Limb (tissue), 2 donors: ENCODE measurements around the gene ASXL3.

Experiments used
- DNase-seq, 2 donors: peaks; one replicate each; pipeline ENCODE4 v3.0.0-alpha.2; 2016; ENCODE audit errors: extremely low spot score in 2 of 2

The ASXL3 gene

GRCh38 chr18:33656889-33657448 lies 79.0 kb downstream of the ASXL3 start:
- no peak for DNase-seq

DNA sequence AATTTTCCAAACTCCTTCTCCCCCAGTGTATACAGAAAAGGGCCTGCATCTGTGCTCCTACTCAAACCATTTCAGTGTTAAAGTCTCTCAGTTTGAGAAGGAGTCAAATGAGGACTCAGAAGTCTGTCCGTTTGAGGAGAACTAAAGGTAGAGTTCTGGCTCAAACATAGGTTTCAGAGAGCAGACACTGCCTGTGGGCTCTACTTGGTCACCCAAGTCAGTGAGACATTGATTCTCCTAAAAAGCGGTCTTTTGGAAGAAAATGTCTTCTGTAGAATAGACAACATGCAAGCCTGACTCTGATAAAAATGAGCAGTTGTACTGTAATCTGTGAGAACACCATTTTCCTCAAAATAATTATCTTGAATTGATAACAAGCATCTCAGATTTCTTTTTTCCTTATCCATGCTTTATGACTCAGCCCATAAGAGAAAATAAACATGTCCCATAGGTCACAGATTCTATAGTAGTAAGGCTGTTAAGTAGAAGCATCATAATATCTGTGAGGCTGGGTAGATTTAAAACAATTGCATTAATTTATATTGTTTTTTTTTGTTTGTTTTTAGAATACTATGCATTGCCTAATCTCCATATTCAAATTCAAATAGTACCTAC lies 82.8 kb downstream of the ASXL3 start:
- no peak for DNase-seq

GRCh38 chr18:33664241-33664874 lies 86.3 kb downstream of the ASXL3 start:
- DNase-seq = no peak

GRCh38 chr18:33665187-33665586 lies 87.2 kb downstream of the ASXL3 start:
- no peak for DNase-seq

- no peak for DNase-seq
Measured at GRCh38 chr18:33665641-33666040, 87.6 kb downstream of the ASXL3 start.

- no peak for DNase-seq
Measured at GRCh38 chr18:33666915-33667314, 88.9 kb downstream of the ASXL3 start.

DNA sequence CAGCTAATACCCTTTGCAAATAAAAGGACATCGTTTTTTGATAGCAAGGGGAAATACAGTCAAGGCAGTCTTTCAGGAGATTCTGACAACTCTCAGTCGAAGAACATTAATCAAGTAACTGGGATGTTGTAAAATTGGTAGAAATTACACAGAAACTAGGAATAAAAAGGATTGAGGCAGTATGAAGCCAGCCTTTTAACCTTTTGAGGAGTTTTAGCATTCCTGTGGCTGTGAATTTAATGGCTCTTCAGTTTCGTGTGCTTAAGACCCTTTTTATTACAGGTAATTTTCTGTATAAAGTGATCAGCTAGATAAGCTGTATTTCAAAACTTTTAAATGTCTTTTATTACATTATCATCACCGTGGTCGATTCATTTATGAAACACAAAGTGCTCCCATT lies 91.6 kb downstream of the ASXL3 start:
- DNase-seq = no peak

- DNase-seq = no peak
Measured at GRCh38 chr18:33670029-33670428, 92.0 kb downstream of the ASXL3 start.

- DNase-seq = no peak
Measured at GRCh38 chr18:33673689-33674088, 95.7 kb downstream of the ASXL3 start.

- DNase-seq = no peak
Measured at GRCh38 chr18:33676593-33676992, 98.6 kb downstream of the ASXL3 start.

DNA sequence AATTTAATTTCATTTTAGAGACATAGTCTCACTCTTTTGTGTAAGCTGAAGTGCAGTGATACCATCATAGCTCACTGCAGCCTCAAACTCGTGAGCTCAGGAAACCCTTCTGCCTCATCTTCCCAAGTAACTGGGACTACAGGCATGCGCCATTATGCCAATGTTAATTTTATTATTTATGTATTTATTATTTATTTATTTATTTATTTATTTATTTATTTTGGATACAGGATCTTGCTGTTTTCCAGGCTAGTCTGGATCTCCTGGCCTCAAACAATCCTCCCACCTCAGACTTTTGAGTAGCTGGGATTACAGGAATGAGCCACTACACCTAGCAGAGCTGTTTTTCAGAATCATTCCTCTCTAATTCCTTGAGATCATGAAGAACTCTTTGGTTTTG lies 99.9 kb downstream of the ASXL3 start:
- no peak for DNase-seq

- no peak for DNase-seq
Measured at GRCh38 chr18:33682436-33682835, 104.4 kb downstream of the ASXL3 start.

DNA sequence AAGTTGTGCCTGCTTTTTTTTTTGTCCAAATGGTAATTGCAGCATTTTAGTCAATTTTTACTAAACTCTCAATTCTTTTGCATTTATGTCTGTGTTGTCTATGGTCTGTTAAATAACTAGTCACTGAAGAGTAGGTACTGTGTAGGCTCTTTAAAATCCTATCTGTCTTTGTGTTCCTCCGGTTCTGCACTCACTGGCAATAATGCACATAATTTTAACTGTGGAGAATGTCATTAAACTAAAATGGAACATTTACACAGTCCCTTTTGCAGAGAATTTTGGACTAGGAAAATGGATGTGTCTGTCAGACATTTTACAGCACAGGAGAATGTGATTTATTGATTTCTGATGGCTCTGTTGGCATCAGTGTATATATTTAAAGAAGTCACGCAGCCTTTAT lies 116.6 kb downstream of the ASXL3 start:
- DNase-seq = no peak

DNA sequence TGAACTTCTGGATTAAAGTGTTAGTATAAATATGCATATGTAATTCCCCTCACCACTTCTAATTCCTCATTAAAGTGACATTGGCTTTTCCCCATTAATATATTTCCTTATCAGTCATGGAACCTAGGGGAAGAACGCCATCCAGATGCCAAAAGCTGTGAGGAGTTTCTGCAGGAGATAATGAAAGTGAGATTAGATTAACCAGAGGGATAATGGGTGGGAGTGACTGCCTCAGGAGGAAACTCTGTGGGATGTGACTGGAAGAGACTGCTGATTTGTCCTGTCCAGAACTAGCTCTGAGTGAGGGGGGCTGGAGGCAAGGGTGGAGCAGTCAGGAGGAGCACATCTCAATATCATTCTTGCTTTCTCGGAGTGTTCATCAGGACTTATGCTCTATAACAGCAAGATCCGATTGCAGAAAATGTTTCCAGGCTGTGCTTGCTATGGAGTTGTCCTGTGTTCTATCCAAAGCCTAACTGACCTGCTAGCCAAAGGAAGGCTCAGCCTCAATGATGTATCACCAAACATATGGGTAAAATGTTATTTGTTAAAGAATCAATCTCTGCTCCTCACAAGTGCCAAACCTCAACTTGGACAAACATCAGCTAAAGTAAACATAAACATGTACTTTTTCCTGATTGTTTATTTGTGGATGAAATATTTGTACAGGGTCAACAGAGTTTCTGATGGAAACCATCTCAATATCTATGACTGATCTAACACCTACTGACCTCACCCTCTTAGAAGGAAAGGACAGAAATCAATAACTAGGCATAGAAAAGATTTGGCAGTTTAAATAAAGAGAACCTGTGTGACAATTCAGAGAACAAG lies 118.5 kb downstream of the ASXL3 start:
- no peak for DNase-seq

DNA sequence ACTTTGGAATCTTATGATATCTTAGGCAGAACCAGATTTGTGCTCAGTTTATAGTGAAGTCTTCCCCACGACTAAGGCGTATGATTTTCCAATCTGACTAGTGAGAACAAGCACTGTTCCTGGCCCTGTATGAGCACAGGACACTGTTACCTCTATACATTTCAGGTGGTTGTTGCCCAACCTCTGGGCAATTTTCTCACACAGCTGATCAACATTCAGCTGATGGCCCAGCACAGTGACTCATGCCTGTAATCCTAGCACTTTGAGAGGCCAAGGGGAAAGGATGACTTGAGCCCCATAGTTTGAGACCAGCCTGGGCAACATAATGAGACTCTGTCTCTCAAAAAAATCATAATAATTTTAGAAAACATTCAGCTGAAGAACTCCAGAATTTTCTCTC lies 119.5 kb downstream of the ASXL3 start:
- DNase-seq = no peak

- DNase-seq = no peak
Measured at GRCh38 chr18:33699372-33699771, 121.4 kb downstream of the ASXL3 start.

- no peak for DNase-seq
Measured at GRCh38 chr18:33700513-33700976, 122.5 kb downstream of the ASXL3 start.

DNA sequence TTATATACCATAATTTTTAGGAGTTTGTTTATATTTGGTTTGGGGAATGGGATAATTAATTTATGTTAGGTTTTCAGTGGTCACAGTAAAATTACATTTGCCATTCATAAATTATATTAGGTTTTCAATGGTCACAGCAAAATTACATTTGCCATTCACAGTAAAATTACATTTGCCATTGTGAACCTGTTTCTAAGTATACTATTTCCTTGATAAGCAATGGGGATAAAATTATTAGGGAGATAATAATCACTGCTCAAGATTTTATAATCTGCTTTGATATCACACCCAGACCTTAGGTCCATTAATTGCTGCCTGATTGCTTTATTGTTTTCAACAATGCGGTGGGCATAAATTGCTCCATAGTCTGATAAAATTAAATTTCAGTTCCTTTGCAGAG lies 124.6 kb downstream of the ASXL3 start:
- DNase-seq = no peak

DNA sequence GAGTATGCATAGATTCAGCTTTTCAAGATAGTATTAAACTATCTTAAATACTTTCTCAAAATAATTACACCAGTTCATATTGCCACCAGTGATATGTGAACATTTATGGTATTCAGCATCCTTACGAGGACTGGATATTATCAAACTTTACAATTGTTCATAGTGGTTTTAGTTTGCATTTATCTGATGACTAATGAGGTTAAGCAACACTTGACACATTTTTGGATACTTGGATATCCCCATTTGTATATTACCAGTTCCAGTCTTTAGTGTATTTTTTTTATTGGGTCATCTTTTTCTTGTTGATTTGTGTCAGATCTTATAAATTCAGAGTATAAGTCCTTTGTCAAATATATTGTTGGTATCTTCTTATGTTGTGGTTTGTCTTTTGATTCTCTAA lies 128.4 kb downstream of the ASXL3 start:
- no peak for DNase-seq

DNA sequence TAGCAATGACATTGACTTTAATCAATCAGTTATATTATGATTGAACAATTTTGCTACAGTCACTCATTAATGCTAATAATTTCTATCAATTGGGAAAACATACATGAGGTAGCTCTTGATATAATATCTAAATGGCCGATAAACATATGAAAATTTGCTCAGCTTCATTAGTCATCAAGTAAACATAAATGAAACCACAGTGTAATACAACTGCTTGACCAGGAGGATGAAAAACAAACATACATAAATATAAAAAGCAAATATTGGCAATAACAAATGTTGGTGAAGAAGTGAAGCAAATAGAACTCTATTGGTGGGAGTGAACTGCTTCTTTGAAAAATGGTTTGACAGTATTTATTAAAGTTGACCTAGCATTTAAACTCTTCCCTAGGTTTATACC lies 130.9 kb downstream of the ASXL3 start:
- DNase-seq = no peak

- no peak for DNase-seq
Measured at GRCh38 chr18:33710269-33710668, 132.2 kb downstream of the ASXL3 start.

DNA sequence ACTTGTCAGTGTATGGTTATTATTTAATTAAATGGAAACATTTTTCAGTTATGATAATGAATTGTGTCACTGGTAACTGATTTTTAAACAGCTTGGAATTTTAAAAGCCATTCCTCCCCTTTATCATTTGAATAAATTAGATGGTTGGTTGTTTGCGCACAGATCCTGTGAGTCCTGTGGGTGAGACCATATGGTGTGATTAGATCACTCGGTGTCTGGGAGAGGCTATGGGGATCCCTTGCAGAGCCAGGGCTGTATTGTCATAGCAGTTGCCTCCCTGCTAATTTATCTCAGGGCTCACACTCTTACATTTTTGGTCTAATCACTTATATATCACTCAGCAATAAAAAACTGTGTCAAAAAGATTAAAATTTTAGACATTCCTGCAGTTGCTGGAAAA lies 133.5 kb downstream of the ASXL3 start:
- no peak for DNase-seq
